22Rv1 (cell line): ENCODE data around the gene NT5DC3.

Experiments
- CTCF ChIP-seq: fragments of 450-650 bp; IDR thresholded peaks from 2 replicates; pipeline ENCODE4 v1.5.1; 2017; ENCODE audit warnings: mild to moderate bottlenecking
- ZFX ChIP-seq: fragments of 450-650 bp; IDR thresholded peaks from 2 replicates; pipeline ENCODE4 v1.6.1; 2017; ENCODE audit warnings: antibody characterized with exemption, borderline replicate concordance

GRCh38 chr12:103801709-103802585, 39.1 kb downstream of the NT5DC3 start:
- no peak for TF ChIP-seq CTCF
- no peak for TF ChIP-seq ZFX
